Ovary (tissue), 3 donors: ENCODE data around the gene TECPR2.

Source experiments
- EP300 ChIP-seq: sonication (generic); formaldehyde crosslinking; IDR thresholded peaks from one replicate; pipeline ENCODE4 v1.6.1; 2017; ENCODE audit warnings: antibody characterized with exemption
- POLR2A ChIP-seq: fragments of 450-650 bp; IDR thresholded peaks from one replicate; pipeline ENCODE4 v1.6.1; 2017; ENCODE audit warnings: antibody characterized with exemption, mild to moderate bottlenecking, moderate library complexity
- TF ChIP-seq, protein P1 (sequence below), 3 donors: fragments of 450-650 bp in 2 of 3; fragments of 200-600 bp in 1 of 3; IDR thresholded peaks; one replicate each; pipeline versions ENCODE4 v1.5.1 to v1.8.0; 2016 to 2022; ENCODE audit warnings: antibody characterized with exemption in 3 of 3, mild to moderate bottlenecking in 1 of 3
- donor health status: DM: no; HTN: no; CAD: no.

DNA sequence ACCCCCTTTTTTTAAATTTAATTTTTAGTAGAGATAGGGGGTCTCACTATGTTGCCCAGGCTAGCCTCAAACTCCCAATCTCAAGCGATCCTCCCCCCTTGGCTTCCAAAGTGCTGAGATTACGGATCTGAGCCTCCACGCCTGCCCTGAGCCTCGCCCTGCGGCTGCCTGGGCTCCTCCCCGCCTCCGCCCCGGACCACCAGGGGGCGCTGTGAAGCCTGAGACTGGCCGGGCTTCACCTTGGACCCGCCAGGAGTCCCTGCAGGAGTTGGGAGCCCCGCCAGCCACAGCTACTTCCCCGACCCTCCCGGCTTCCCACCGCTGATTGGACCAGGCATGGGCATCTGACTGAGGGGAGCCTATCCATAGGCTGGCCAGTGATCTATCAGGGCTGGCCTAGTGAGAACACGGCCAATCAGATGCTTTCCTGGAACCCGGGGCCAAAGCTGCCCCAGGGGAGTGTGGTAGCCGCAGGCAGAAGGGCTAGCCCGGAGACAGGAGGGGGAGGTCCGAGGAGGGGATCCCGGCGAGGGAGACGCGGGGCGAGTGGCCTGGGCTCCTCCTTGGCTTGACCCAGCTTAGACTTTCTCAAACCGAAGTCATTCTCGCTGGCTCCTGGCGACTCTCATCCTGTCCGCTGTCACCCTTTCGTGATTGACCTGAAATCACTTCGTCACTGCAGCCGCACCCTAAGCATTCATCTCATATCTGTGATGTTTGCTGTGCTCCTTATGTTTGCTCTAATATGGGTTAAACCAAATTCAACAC lies 161.9 kb downstream of the TECPR2 start:
- TF ChIP-seq EP300: no peak
- TF ChIP-seq, protein P1, sequence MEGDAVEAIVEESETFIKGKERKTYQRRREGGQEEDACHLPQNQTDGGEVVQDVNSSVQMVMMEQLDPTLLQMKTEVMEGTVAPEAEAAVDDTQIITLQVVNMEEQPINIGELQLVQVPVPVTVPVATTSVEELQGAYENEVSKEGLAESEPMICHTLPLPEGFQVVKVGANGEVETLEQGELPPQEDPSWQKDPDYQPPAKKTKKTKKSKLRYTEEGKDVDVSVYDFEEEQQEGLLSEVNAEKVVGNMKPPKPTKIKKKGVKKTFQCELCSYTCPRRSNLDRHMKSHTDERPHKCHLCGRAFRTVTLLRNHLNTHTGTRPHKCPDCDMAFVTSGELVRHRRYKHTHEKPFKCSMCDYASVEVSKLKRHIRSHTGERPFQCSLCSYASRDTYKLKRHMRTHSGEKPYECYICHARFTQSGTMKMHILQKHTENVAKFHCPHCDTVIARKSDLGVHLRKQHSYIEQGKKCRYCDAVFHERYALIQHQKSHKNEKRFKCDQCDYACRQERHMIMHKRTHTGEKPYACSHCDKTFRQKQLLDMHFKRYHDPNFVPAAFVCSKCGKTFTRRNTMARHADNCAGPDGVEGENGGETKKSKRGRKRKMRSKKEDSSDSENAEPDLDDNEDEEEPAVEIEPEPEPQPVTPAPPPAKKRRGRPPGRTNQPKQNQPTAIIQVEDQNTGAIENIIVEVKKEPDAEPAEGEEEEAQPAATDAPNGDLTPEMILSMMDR (IDR thresholded peaks at IDR 0.05): peak; percentile 90 to 97 (median 91)
- no peak for TF ChIP-seq POLR2A
